OCI-LY7 (cell line): ENCODE measurements around the gene FIGNL1.

Source experiments
- EZH2phosphoT487 ChIP-seq: fragments of 200-600 bp; sonication (generic); IDR thresholded peaks from 2 replicates; pipeline ENCODE4 v1.6.1; 2018; ENCODE audit warnings: low read depth, borderline replicate concordance, mild to moderate bottlenecking, mixed run types, antibody characterized with exemption, low read length, moderate library complexity, mixed read lengths
- TF ChIP-seq, protein P1 (sequence below): fragments of 200-600 bp; sonication (generic); conservative IDR thresholded peaks from 2 replicates; pipeline ENCODE4 v1.5.1; 2014; ENCODE audit warnings: mild to moderate bottlenecking, antibody characterized with exemption, low read length, moderate library complexity, mixed read lengths

DNA sequence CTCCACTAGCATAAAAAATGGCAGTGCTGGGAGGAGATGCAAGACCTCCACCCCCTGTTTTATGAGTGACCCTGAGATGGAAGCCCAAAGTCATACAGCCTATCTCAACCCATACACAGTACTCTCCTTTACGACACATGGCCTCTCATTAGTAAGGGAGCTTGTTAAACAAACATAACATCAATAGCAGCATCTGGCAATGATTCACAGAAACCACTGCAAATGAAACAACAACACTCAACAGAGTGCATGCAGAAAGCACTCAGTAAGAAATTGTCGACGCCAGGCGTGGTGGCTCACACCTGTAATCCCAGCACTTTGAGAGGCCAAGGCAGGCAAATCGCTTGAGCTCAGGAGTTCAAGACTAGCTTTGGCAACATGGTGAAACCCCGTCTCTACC is 27.5 kb upstream of the FIGNL1 start:
- TF ChIP-seq, protein P1, sequence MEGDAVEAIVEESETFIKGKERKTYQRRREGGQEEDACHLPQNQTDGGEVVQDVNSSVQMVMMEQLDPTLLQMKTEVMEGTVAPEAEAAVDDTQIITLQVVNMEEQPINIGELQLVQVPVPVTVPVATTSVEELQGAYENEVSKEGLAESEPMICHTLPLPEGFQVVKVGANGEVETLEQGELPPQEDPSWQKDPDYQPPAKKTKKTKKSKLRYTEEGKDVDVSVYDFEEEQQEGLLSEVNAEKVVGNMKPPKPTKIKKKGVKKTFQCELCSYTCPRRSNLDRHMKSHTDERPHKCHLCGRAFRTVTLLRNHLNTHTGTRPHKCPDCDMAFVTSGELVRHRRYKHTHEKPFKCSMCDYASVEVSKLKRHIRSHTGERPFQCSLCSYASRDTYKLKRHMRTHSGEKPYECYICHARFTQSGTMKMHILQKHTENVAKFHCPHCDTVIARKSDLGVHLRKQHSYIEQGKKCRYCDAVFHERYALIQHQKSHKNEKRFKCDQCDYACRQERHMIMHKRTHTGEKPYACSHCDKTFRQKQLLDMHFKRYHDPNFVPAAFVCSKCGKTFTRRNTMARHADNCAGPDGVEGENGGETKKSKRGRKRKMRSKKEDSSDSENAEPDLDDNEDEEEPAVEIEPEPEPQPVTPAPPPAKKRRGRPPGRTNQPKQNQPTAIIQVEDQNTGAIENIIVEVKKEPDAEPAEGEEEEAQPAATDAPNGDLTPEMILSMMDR, result no peak
- TF ChIP-seq EZH2phosphoT487, result no peak
